Omental fat pad (tissue), 4 donors: ENCODE data around the gene TMEM107. TPM values are rescaled to one million over a fixed set of nuclear protein-coding genes. Genes with fewer than 3 reads are reported as not detected.

ENCODE experiments used
- ATAC-seq: fragments of 150-250 bp; one replicate; pipeline ENCODE4 v1.9.1; 2016; ENCODE audit warnings: mild to moderate bottlenecking, moderate library complexity; ENCODE audit not compliant: low FRiP score
- DNase-seq: peaks from one replicate; pipeline ENCODE4 v3.0.0-alpha.2; 2019; ENCODE audit warnings: low spot score
- CTCF ChIP-seq, 3 donors: fragments of 450-650 bp; IDR thresholded peaks; one replicate each; pipeline ENCODE4 v1.5.1; 2016 to 2017; ENCODE audit warnings: antibody characterized with exemption in 3 of 3, mild to moderate bottlenecking in 3 of 3, moderate library complexity in 2 of 3
- total RNA-seq, 4 donors: library from RNA; depleted of rRNA; stranded (reverse); fragments of >200 nt; gene quantifications; one replicate each; pipeline ENCODE4 v1.1.0, GENCODE V29; 2016

The TMEM107 gene
- total RNA-seq, 4 donors from 2014 or later, result 10.9 to 78.4 (median 34.1) TPM

GRCh38 chr17:8146381-8147140, 29.6 kb downstream of the TMEM107 start:
- no peak for TF ChIP-seq CTCF (IDR thresholded peaks at IDR 0.05)
- no peak for DNase-seq
- ATAC-seq, result no peak

- no peak for TF ChIP-seq CTCF (IDR thresholded peaks at IDR 0.05)
- ATAC-seq (no peak), DNase-seq (no peak)
These were observed 30.4 kb downstream of the TMEM107 start for GRCh38 chr17:8145811-8146210.

- TF ChIP-seq CTCF (IDR thresholded peaks at IDR 0.05), result no peak
- ATAC-seq, result no peak
These were observed 31.6 kb downstream of the TMEM107 start for GRCh38 chr17:8144401-8145231.

GRCh38 chr17:8143581-8144400, 32.4 kb downstream of the TMEM107 start:
- DNase-seq, result no peak
- no peak for ATAC-seq
- no peak for TF ChIP-seq CTCF (IDR thresholded peaks at IDR 0.05)

More at GRCh38 chr17:8144401-8145231, 31.6 kb downstream of the TMEM107 start:
- no peak for DNase-seq

GRCh38 chr17:8142887-8143580, 33.1 kb downstream of the TMEM107 start:
- no peak for TF ChIP-seq CTCF (IDR thresholded peaks at IDR 0.05)
- ATAC-seq (no peak), DNase-seq (no peak)

GRCh38 chr17:8142158-8142886, 33.9 kb downstream of the TMEM107 start:
- no peak for TF ChIP-seq CTCF (IDR thresholded peaks at IDR 0.05)
- ATAC-seq (no peak), DNase-seq (no peak)
